SK-N-SH (cell line): ENCODE data around the gene TMEM63B. TPM values are rescaled to one million over a fixed set of nuclear protein-coding genes. Genes with fewer than 3 reads are reported as not detected.

ENCODE experiments used
- CTCF ChIA-PET: fragments of 300-600, 350-600 bp; formaldehyde crosslinking; extraction: SDS; loops from one replicate; lab custom pipeline; 2021; lab: Yijun Ruan, JAX
- POLR2A ChIA-PET: fragments of 350-600 bp; sonication (Branson Sonifier 250); formaldehyde crosslinking; extraction: SDS; loops from one replicate; lab custom pipeline; 2020; ENCODE audit warnings: antibody characterized with exemption, inconsistent platforms; lab: Yijun Ruan, JAX
- DNase-seq: peaks from one replicate; pipeline ENCODE4 v3.0.0; 2012
- H2AFZ ChIP-seq: fragments of 200-600 bp; sonication (generic); 2 replicates; pipeline ENCODE4 v1.8.1; 2016; ENCODE audit warnings: antibody characterized with exemption, mild to moderate bottlenecking, low read depth
- H3F3A ChIP-seq: fragments of 200-600 bp; sonication (generic); replicated peaks from 2 replicates; pipeline ENCODE3; 2016; ENCODE audit warnings: antibody characterized with exemption, mild to moderate bottlenecking; ENCODE audit not compliant: insufficient read depth
- H3K27ac ChIP-seq, 2 experiments: fragments of 200-500 bp in 1 of 2; fragments of 200-600 bp in 1 of 2; sonication (Bioruptor generic) in 1 of 2; sonication (generic), shearing (Covaris generic) in 1 of 2; 2 replicates each; pipeline versions ENCODE4 v1.5.1 to v1.6.1; 2014 to 2016; ENCODE audit warnings: low read depth in 2 of 2, inconsistent platforms in 1 of 2, low read length in 1 of 2, mild to moderate bottlenecking in 1 of 2, mixed read lengths in 1 of 2
- H3K27me3 ChIP-seq: fragments of 200-600 bp; sonication (generic), shearing (Covaris generic); 2 replicates; pipeline ENCODE4 v1.6.1; 2016; ENCODE audit warnings: mixed run types; ENCODE audit not compliant: insufficient read depth
- H3K36me3 ChIP-seq, 2 experiments: fragments of 200-500 bp in 1 of 2; fragments of 200-600 bp in 1 of 2; sonication (Bioruptor generic) in 1 of 2; sonication (generic) in 1 of 2; replicated peaks in 1 of 2; 2 replicates each; pipeline versions ENCODE3 to v1.5.1; 2014 to 2016; ENCODE audit warnings: low read length in 1 of 2, mild to moderate bottlenecking in 1 of 2; ENCODE audit not compliant: insufficient read depth in 2 of 2, control insufficient read depth in 1 of 2
- H3K4me1 ChIP-seq, 2 experiments: fragments of 200-500 bp in 1 of 2; fragments of 200-600 bp in 1 of 2; sonication (Bioruptor generic) in 1 of 2; sonication (generic), shearing (Covaris generic) in 1 of 2; 2 replicates each; pipeline versions ENCODE4 v1.5.1 to v1.6.1; 2014 to 2016; ENCODE audit warnings: low read depth in 1 of 2, low read length in 1 of 2, mixed run types in 1 of 2; ENCODE audit not compliant: insufficient read depth in 2 of 2, control insufficient read depth in 1 of 2
- H3K4me2 ChIP-seq: fragments of 200-600 bp; sonication (generic), shearing (Covaris generic); 2 replicates; pipeline ENCODE4 v1.6.1; 2017; ENCODE audit warnings: mixed run types
- H3K4me3 ChIP-seq, 2 experiments: fragments of 200-500 bp in 1 of 2; fragments of 200-600 bp in 1 of 2; sonication (Bioruptor generic) in 1 of 2; sonication (generic), shearing (Covaris generic) in 1 of 2; 2 replicates each; pipeline versions ENCODE4 v1.5.1 to v1.8.1; 2014 to 2016; ENCODE audit warnings: low read depth in 2 of 2, inconsistent platforms in 1 of 2, low read length in 1 of 2, mild to moderate bottlenecking in 1 of 2, mixed read lengths in 1 of 2, moderate library complexity in 1 of 2
- H3K79me2 ChIP-seq: fragments of 200-600 bp; sonication (generic); 2 replicates; pipeline ENCODE4 v1.8.1; 2017; ENCODE audit warnings: mild to moderate bottlenecking; ENCODE audit not compliant: insufficient read depth
- H3K9ac ChIP-seq: fragments of 200-600 bp; sonication (generic); 2 replicates; pipeline ENCODE4 v1.6.1; 2017; ENCODE audit warnings: mixed run types
- H3K9me2 ChIP-seq: fragments of 200-600 bp; sonication (generic); 2 replicates; pipeline ENCODE4 v1.6.1; 2017; ENCODE audit warnings: mixed run types
- H3K9me3 ChIP-seq: fragments of 200-600 bp; sonication (generic); 2 replicates; pipeline ENCODE4 v1.6.1; 2017; ENCODE audit warnings: mixed run types, mild to moderate bottlenecking, moderate library complexity
- H4K20me1 ChIP-seq: fragments of 200-600 bp; sonication (generic); 2 replicates; pipeline ENCODE4 v1.6.1; 2017; ENCODE audit warnings: mild to moderate bottlenecking, mixed run types; ENCODE audit not compliant: insufficient read depth
- ELF1 ChIP-seq: IDR thresholded peaks from 2 replicates; pipeline ENCODE4 v1.4.0; 2012
- EP300 ChIP-seq, 2 experiments: IDR thresholded peaks; 2 replicates each; pipeline versions ENCODE4 v1.4.0 to v1.6.1; 2012; ENCODE audit warnings: borderline replicate concordance in 1 of 2, low read depth in 1 of 2, low read length in 1 of 2
- EZH2phosphoT487 ChIP-seq: fragments of 200-600 bp; sonication (generic); IDR thresholded peaks from 2 replicates; pipeline ENCODE4 v1.6.1; 2017; ENCODE audit warnings: low read depth, mixed run types, mild to moderate bottlenecking, antibody characterized with exemption, moderate library complexity, borderline replicate concordance
- FOXJ3 ChIP-seq: sonication (generic); formaldehyde crosslinking; IDR thresholded peaks from 2 replicates; pipeline ENCODE4 v1.5.1; 2020; ENCODE audit warnings: mild to moderate bottlenecking, missing genetic modification reagents
- GABPA ChIP-seq: IDR thresholded peaks from 2 replicates; pipeline ENCODE4 v1.4.0; 2012; ENCODE audit warnings: low read depth, mild to moderate bottlenecking
- IRF3 ChIP-seq: fragments of 150-350 bp; IDR thresholded peaks from 2 replicates; pipeline ENCODE4 v1.6.1; 2016; ENCODE audit warnings: mild to moderate bottlenecking, low read depth, low read length
- NRF1 ChIP-seq: IDR thresholded peaks from 2 replicates; pipeline ENCODE4 v1.6.1; 2012; ENCODE audit warnings: low read depth, mild to moderate bottlenecking, low read length
- SMC3 ChIP-seq: IDR thresholded peaks from 2 replicates; pipeline ENCODE4 v1.6.1; 2012; ENCODE audit warnings: low read depth, low read length, improper control_type of control experiment
- TAF1 ChIP-seq: IDR thresholded peaks from 2 replicates; pipeline ENCODE4 v1.6.1; 2012; ENCODE audit warnings: low read depth, mild to moderate bottlenecking, low read length, moderate library complexity, borderline replicate concordance
- USF2 ChIP-seq: fragments of 150-350 bp; IDR thresholded peaks from 2 replicates; pipeline ENCODE4 v1.6.1; 2017; ENCODE audit warnings: antibody characterized with exemption, low read length, low read depth, borderline replicate concordance
- YY1 ChIP-seq: IDR thresholded peaks from 2 replicates; pipeline ENCODE4 v1.4.0; 2012; ENCODE audit warnings: low read depth, mild to moderate bottlenecking
- WGBS: methylation state at CpG from one replicate; pipeline ENCODE4 v1.1.6; 2017; ENCODE audit warnings: low lambda C conversion rate; 5-methylcytosine and 5-hydroxymethylcytosine counted together
- polyA plus RNA-seq, 3 experiments: library from polyadenylated mRNA; depleted of rRNA; stranded (reverse); fragments of >200 nt; gene quantifications; 2 replicates each; pipeline ENCODE4 v1.2.3, GENCODE V29; 2012

Gene TMEM63B
- polyA plus RNA-seq, 1 of the 3 experiments (the other 2 are of a cell fraction) = 52.7 TPM

- H3K27me3 ChIP-seq = no peaks in the 10 kb centered on the region; the same call in 1 of the 2 replicates
- ChIA-PET CTCF (interaction anchor here (1.7 kb wide), 1 partner anchor 58 kb away, joined by 4 read pairs; no protein-coding TSS in a partner anchor), POLR2A (no interaction called here)
- H3K4me2 ChIP-seq = no peak overlapping the region
- no peak overlapping the region for H3K9ac ChIP-seq
- no peaks in the 10 kb centered on the region for H3K9me3 ChIP-seq
- H3K4me3 ChIP-seq = no peak overlapping the region
- H3K9me2 ChIP-seq = no peaks in the 10 kb centered on the region
- H3K4me1 ChIP-seq = no peaks in the 10 kb centered on the region; a peak in 1 of 4 replicates
- 0 out of 2 replicates have a peak overlapping the region, but pooled peaks have one; percentile 9 for H2AFZ ChIP-seq
- H3K36me3 ChIP-seq = no peaks in the 10 kb centered on the region
- H4K20me1 ChIP-seq = no peaks in the 10 kb centered on the region
- H3K79me2 ChIP-seq = no peaks in the 10 kb centered on the region
- 38% methylated on average over 4 of the region's 4 CpGs for WGBS
- peaks cover 14% of the 10 kb centered on the region for H3F3A ChIP-seq
- TF ChIP-seq EP300 (IDR thresholded peaks at IDR 0.05; ENCODE audit: borderline replicate concordance in 1 of 2, low read depth in 1 of 2, low read length in 1 of 2) (no peak), SMC3 (no peak), USF2 (no peak), TAF1 (no peak), FOXJ3 (CRISPR knock-in tag) (no peak), YY1 (no peak), NRF1 (no peak), GABPA (no peak), EZH2phosphoT487 (no peak), IRF3 (no peak)
- no peak overlapping the region for H3K27ac ChIP-seq
- DNase-seq = no peak
Observed at GRCh38 chr6:44179072-44179536, 51.8 kb downstream of the TMEM63B start.

GRCh38 chr6:44179648-44180047 lies 52.3 kb downstream of the TMEM63B start:
- TF ChIP-seq ELF1 = no peak
- POLR2A ChIA-PET = no interaction called here
- peaks cover 14% of the 10 kb centered on the region for H3F3A ChIP-seq

More at GRCh38 chr6:44179648-44180047, 52.3 kb downstream of the TMEM63B start:
- Histone ChIP-seq H3K9me2 (no peaks in the 10 kb centered on the region), H3K4me3 (no peak overlapping the region), H3K27me3 (no peaks in the 10 kb centered on the region; the same call in 1 of the 2 replicates), H3K4me2 (no peak overlapping the region), H4K20me1 (no peaks in the 10 kb centered on the region), H3K4me1 (no peaks in the 10 kb centered on the region; a peak in 1 of 4 replicates), H2AFZ (no peak overlapping the region), H3K36me3 (no peaks in the 10 kb centered on the region), H3K9me3 (no peaks in the 10 kb centered on the region), H3K27ac (no peak overlapping the region), H3K9ac (no peak overlapping the region), H3K79me2 (no peaks in the 10 kb centered on the region)
- no peak for DNase-seq
- CTCF ChIA-PET = interaction anchor here (0.7 to 1.9 kb wide), 5 partner anchors 17 to 83 kb away, joined by 3 to 10 read pairs (median 3); no protein-coding TSS in a partner anchor
- WGBS = 100% methylated on average over 4 of the region's 7 CpGs
